HepG2 (cell line): ENCODE results near the gene ADGRB2. TPM values are rescaled to one million over a fixed set of nuclear protein-coding genes. Genes with fewer than 3 reads are reported as not detected.

Experiments used
- ATAC-seq: fragments of 200-7000 bp; cut with Tn5 transposase; 3 replicates; pipeline ENCODE4 v1.9.1; 2020; ENCODE audit warnings: mild to moderate bottlenecking, moderate library complexity
- BruUV-seq: library from RNA; stranded (reverse); fragments of 400-500 nt; replicated peaks from 2 replicates; lab custom pipeline; 2021; lab: Mats Ljungman, UMichigan
- CTCF ChIA-PET: fragments of 300-600 bp; formaldehyde crosslinking; extraction: SDS; loops from one replicate; lab custom pipeline; 2021; ENCODE audit warnings: low total read pairs, inconsistent platforms, low intra/inter-chr PET ratio; lab: Yijun Ruan, JAX
- POLR2A ChIA-PET: fragments of 350-600 bp; sonication (Branson Sonifier 250); formaldehyde crosslinking; loops from one replicate; lab custom pipeline; 2020; ENCODE audit warnings: antibody characterized with exemption, inconsistent platforms; lab: Yijun Ruan, JAX
- DNase-seq: peaks from one replicate; pipeline ENCODE4 v3.0.0-alpha.2; 2015; ENCODE audit warnings: low spot score
- FAIRE-seq: peaks from 3 replicates; lab custom pipeline; 2011; peaks lifted over from hg19 to GRCh38; lab: Jason Lieb, UNC
- H2AFZ ChIP-seq: one replicate; pipeline ENCODE4 v1.6.1; 2011; ENCODE audit warnings: low read length, inconsistent platforms
- H3K27ac ChIP-seq: fragments of 300-600 bp; 3 replicates; pipeline ENCODE4 v1.8.0; 2011; ENCODE audit warnings: mixed run types, mild to moderate bottlenecking, mixed read lengths, low read length, inconsistent platforms; ENCODE audit not compliant: insufficient read depth; ENCODE audit errors: extremely low read length
- H3K27me3 ChIP-seq, 2 experiments: fragments of 200-600 bp in 1 of 2; 2 replicates in 1 of 2; 3 replicates in 1 of 2; pipeline versions ENCODE4 v1.6.0 to v1.8.0; 2011; ENCODE audit warnings: low read length in 2 of 2, mild to moderate bottlenecking in 2 of 2, moderate library complexity in 2 of 2, inconsistent platforms in 1 of 2; ENCODE audit not compliant: insufficient read depth in 2 of 2, control insufficient read depth in 1 of 2
- H3K36me3 ChIP-seq, 2 experiments: fragments of 200-600 bp in 1 of 2; replicated peaks in 1 of 2; 2 replicates in 1 of 2; 3 replicates in 1 of 2; pipeline versions ENCODE4 v1.5.1 to v1.8.0; 2011; ENCODE audit warnings: low read length in 2 of 2, inconsistent platforms in 1 of 2; ENCODE audit not compliant: insufficient read depth in 2 of 2, control insufficient read depth in 1 of 2
- H3K4me1 ChIP-seq: 2 replicates; pipeline ENCODE4 v1.5.1; 2012; ENCODE audit warnings: low read length, inconsistent platforms; ENCODE audit not compliant: insufficient read depth
- H3K4me2 ChIP-seq: 2 replicates; pipeline ENCODE4 v1.6.0; 2011; ENCODE audit warnings: low read depth, low read length, inconsistent platforms
- H3K4me3 ChIP-seq, 3 experiments: fragments of 200-600 bp in 1 of 3; sonication (generic), shearing (Covaris generic) in 1 of 3; replicated peaks in 1 of 3; 2 replicates each; pipeline ENCODE4 v1.5.1; 2011 to 2016; ENCODE audit warnings: low read length in 3 of 3, inconsistent platforms in 2 of 3, low read depth in 2 of 3, mild to moderate bottlenecking in 2 of 3, control low read depth in 1 of 3, mixed read lengths in 1 of 3; ENCODE audit not compliant: insufficient read depth in 1 of 3
- H3K79me2 ChIP-seq: one replicate; pipeline ENCODE4 v1.6.1; 2011; ENCODE audit warnings: low read length, inconsistent platforms; ENCODE audit not compliant: insufficient read depth
- H3K9ac ChIP-seq: 2 replicates; pipeline ENCODE4 v1.6.0; 2011; ENCODE audit warnings: mild to moderate bottlenecking, low read depth, low read length, inconsistent platforms; ENCODE audit not compliant: insufficient read depth
- H3K9me3 ChIP-seq: 2 replicates; pipeline ENCODE4 v1.5.1; 2012; ENCODE audit warnings: mild to moderate bottlenecking, low read length
- H4K20me1 ChIP-seq: 2 replicates; pipeline ENCODE4 v1.6.0; 2011; ENCODE audit warnings: inconsistent platforms, mild to moderate bottlenecking, low read length, moderate library complexity; ENCODE audit not compliant: insufficient read depth
- ATF7-NPFF ChIP-seq: sonication (generic); formaldehyde crosslinking; IDR thresholded peaks from 2 replicates; pipeline ENCODE4 v1.8.1; 2023; ENCODE audit warnings: mild to moderate bottlenecking, low read depth, missing genetic modification reagents, moderate library complexity
- BORCS8-MEF2B ChIP-seq: sonication (generic); formaldehyde crosslinking; IDR thresholded peaks from 2 replicates; pipeline ENCODE4 v1.8.0; 2022; ENCODE audit warnings: mild to moderate bottlenecking, missing genetic modification reagents
- JUN ChIP-seq: sonication (generic); formaldehyde crosslinking; IDR thresholded peaks from 2 replicates; pipeline ENCODE4 v1.4.0; 2020; ENCODE audit warnings: mild to moderate bottlenecking, missing genetic modification reagents
- MAFK ChIP-seq, 2 experiments: IDR thresholded peaks in 1 of 2; conservative IDR thresholded peaks in 1 of 2; 2 replicates each; pipeline ENCODE4 v1.6.1; 2011; ENCODE audit warnings: improper control_type of control experiment in 2 of 2, low read length in 2 of 2
- MIER2 ChIP-seq: IDR thresholded peaks from 2 replicates; pipeline ENCODE4 v1.6.1; 2016; ENCODE audit warnings: missing biosample characterization, missing genetic modification reagents
- NR1H2 ChIP-seq: sonication (generic); formaldehyde crosslinking; IDR thresholded peaks from 2 replicates; pipeline ENCODE4 v1.8.1; 2022; ENCODE audit warnings: low read depth, missing genetic modification reagents, borderline replicate concordance
- PITX1 ChIP-seq: sonication (generic); formaldehyde crosslinking; IDR thresholded peaks from 2 replicates; pipeline ENCODE4 v1.5.1; 2020; ENCODE audit warnings: mild to moderate bottlenecking, missing genetic modification reagents
- SMYD3 ChIP-seq: sonication (generic); formaldehyde crosslinking; IDR thresholded peaks from 2 replicates; pipeline ENCODE4 v1.8.1; 2023; ENCODE audit warnings: mild to moderate bottlenecking, missing genetic modification reagents
- ZNF75D ChIP-seq: sonication (generic); formaldehyde crosslinking; IDR thresholded peaks from 2 replicates; pipeline ENCODE4 v1.8.1; 2023; ENCODE audit warnings: missing genetic modification reagents, mild to moderate bottlenecking, borderline replicate concordance
- ZSCAN30 ChIP-seq: sonication (generic); formaldehyde crosslinking; IDR thresholded peaks from 2 replicates; pipeline ENCODE4 v1.5.0; 2020; ENCODE audit warnings: mild to moderate bottlenecking, missing genetic modification reagents
- WGBS: methylation state at CpG from one replicate; pipeline ENCODE4 v1.1.6; 2017; ENCODE audit warnings: low lambda C conversion rate; 5-methylcytosine and 5-hydroxymethylcytosine counted together
- in situ Hi-C: cut with HindIII; loops from 2 replicates; pipeline ENCODE4 v1.10.0; 2017; ENCODE audit warnings: low pct_unique_long_range_greater_than_20kb; ENCODE audit not compliant: extremely low pct_ligation_motif_present
- intact Hi-C: fragments of 100-400 bp; cut with micrococcal nuclease; formaldehyde crosslinking; loops from one replicate; pipeline ENCODE4 v1.10.0; 2022; ENCODE audit not compliant: unreplicated experiment
- polyA plus RNA-seq, 8 experiments: library from polyadenylated mRNA; depleted of rRNA in 3 of 8; stranded (reverse) in 7 of 8; unstranded in 1 of 8; fragments of >200 nt; fragmentation: Illumina TruSeq in 4 of 8; extraction: Trizol in 4 of 8; gene quantifications; 2 replicates each; pipeline versions ENCODE4 v1.2.1 to v1.2.3, GENCODE V29; 2011 to 2016; ENCODE audit warnings: low read depth in 4 of 8, missing spikeins in 1 of 8, mixed read lengths in 1 of 8; ENCODE audit not compliant: insufficient read depth in 1 of 8
- total RNA-seq, 5 experiments: library from RNA; depleted of rRNA; stranded (reverse); fragments of >200 nt; fragmentation: Illumina TruSeq; extraction: Trizol; gene quantifications; 2 replicates each; pipeline ENCODE4 v1.2.3, GENCODE V29; 2016; ENCODE audit warnings: low read depth in 1 of 5
- TF ChIP-seq, protein P1 (sequence below): sonication (generic); formaldehyde crosslinking; IDR thresholded peaks from 2 replicates; pipeline ENCODE4 v1.8.1; 2022; ENCODE audit warnings: mild to moderate bottlenecking, missing genetic modification reagents
- TF ChIP-seq, protein P2 (sequence below): IDR thresholded peaks from 2 replicates; pipeline ENCODE4 v1.6.1; 2016; ENCODE audit warnings: missing compliant biosample characterization, missing genetic modification reagents, borderline replicate concordance

Gene ADGRB2
- total and polyA plus RNA-seq, 2 of the 13 experiments (the other 11 are each of a cell fraction or from before 2014, with no cell fraction given), result 0.03 to 0.09 TPM

DNA sequence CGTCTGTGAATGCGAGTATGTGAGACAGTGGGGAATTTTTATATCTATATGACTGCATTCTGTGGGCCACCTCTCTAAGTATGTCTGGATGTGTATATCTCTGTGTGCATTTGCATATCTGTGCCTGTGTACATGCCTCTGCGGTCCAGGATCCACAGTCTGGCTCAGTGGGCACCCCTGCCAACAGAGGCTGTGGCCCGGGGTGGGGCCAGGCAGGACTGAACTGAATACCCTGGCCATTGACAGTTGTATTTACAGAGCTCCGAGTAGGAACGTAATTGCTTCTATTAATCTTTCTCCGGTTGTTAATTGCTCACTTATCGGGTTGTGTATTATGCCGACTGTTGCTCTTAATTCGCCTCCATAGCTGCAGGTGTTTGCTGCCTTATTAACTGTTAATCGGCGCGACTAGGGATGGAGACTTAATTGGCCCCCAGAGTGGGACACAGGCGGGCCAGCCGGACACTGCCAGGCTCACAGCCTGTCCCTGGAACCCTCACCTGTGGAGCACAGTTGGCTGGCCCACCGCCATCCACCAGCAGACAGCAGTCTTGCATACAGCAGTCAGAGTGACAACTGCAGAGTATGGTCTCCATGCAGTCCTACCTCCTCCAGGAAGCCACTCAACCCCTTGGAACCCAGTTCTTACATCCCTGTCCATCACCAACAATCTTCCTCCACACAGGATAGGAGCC is 22.4 kb upstream of the ADGRB2 start:
- DNase-seq (no peak), ATAC-seq (no peak), FAIRE-seq (no peak)
- no peak overlapping the region for H3K4me3 ChIP-seq
- no peaks in the 10 kb centered on the region for H4K20me1 ChIP-seq
- no peaks in the 10 kb centered on the region for H3K9me3 ChIP-seq
- BruUV-seq, result no TSS peak
- no peak overlapping the region for H3K4me2 ChIP-seq
- no peak overlapping the region for H2AFZ ChIP-seq
- ChIA-PET CTCF (no interaction called here), POLR2A (no interaction called here)
- no peaks in the 10 kb centered on the region for H3K36me3 ChIP-seq
- H3K9ac ChIP-seq, result no peak overlapping the region
- H3K27me3 ChIP-seq, result peaks cover 5 to 16% of the 10 kb centered on the region in 2 experiments; a peak in 4 of 5 replicates
- H3K27ac ChIP-seq, result no peak overlapping the region
- WGBS, result 52% methylated on average over 15 of the region's 16 CpGs
- H3K79me2 ChIP-seq, result no peaks in the 10 kb centered on the region
- peaks cover 22% of the 10 kb centered on the region for H3K4me1 ChIP-seq
- in situ Hi-C loops (loop anchor here (5.0 kb wide), 1 partner anchor 119 kb away; no protein-coding TSS in a partner anchor), intact Hi-C loops (no loop called here)
- TF ChIP-seq MAFK (conservative IDR thresholded peaks at IDR 0.05 in 1 of 2, IDR thresholded peaks at IDR 0.05 in 1 of 2; ENCODE audit: low read length in 2 of 2), result peak in 1 of 2 experiments; percentile 29; a peak in 1 of 4 replicates
- no peak for TF ChIP-seq SMYD3

DNA sequence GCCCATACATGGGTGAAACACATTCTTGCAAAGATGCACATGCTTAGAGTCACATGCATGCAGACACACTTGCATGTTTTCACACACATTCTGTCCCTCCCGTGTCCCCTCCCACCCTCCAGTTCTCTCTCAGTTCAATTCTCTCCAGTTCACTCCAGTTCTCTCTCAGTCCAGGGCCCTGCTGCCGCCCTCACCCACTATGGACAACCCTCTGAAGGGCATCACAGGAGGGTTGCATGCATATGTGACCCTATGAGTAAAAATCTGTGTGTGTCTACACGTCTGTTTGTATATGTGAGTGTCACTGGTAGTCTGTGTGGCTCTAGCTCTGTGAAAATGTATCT is 21.8 kb upstream of the ADGRB2 start:
- Histone ChIP-seq H3K9ac (no peak overlapping the region), H2AFZ (no peak overlapping the region), H3K27ac (no peak overlapping the region), H3K4me1 (peaks cover 22% of the 10 kb centered on the region), H3K9me3 (no peaks in the 10 kb centered on the region), H3K36me3 (no peaks in the 10 kb centered on the region), H4K20me1 (no peaks in the 10 kb centered on the region), H3K4me3 (no peak overlapping the region), H3K4me2 (no peak overlapping the region), H3K79me2 (no peaks in the 10 kb centered on the region), H3K27me3 (peaks cover 6 to 16% of the 10 kb centered on the region in 2 experiments; a peak in 4 of 5 replicates)
- in situ Hi-C loops, result loop anchor here (5.0 kb wide), 1 partner anchor 119 kb away; no protein-coding TSS in a partner anchor
- BruUV-seq, result no TSS peak
- DNase-seq (no peak), ATAC-seq (no peak), FAIRE-seq (no peak)
- ChIA-PET POLR2A (no interaction called here), CTCF (no interaction called here)
- no peak for TF ChIP-seq NR1H2 (CRISPR knock-in tag)
- TF ChIP-seq BORCS8-MEF2B (CRISPR knock-in tag), result no peak
- TF ChIP-seq ZNF75D (CRISPR knock-in tag), result no peak
- TF ChIP-seq ZSCAN30 (CRISPR knock-in tag), result no peak
- TF ChIP-seq JUN (CRISPR knock-in tag), result no peak
- no peak for TF ChIP-seq MIER2
- TF ChIP-seq PITX1, result no peak
- TF ChIP-seq, protein P1, sequence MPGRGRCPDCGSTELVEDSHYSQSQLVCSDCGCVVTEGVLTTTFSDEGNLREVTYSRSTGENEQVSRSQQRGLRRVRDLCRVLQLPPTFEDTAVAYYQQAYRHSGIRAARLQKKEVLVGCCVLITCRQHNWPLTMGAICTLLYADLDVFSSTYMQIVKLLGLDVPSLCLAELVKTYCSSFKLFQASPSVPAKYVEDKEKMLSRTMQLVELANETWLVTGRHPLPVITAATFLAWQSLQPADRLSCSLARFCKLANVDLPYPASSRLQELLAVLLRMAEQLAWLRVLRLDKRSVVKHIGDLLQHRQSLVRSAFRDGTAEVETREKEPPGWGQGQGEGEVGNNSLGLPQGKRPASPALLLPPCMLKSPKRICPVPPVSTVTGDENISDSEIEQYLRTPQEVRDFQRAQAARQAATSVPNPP, result no peak
- TF ChIP-seq ATF7-NPFF (CRISPR knock-in tag), result no peak
- TF ChIP-seq, protein P2, sequence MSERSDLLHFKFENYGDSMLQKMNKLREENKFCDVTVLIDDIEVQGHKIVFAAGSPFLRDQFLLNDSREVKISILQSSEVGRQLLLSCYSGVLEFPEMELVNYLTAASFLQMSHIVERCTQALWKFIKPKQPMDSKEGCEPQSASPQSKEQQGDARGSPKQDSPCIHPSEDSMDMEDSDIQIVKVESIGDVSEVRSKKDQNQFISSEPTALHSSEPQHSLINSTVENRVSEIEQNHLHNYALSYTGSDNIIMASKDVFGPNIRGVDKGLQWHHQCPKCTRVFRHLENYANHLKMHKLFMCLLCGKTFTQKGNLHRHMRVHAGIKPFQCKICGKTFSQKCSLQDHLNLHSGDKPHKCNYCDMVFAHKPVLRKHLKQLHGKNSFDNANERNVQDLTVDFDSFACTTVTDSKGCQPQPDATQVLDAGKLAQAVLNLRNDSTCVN, result no peak
- intact Hi-C loops, result no loop called here
- 8% methylated on average over 3 of the region's 3 CpGs for WGBS
